Lung (tissue), 12 donors: ENCODE measurements around the gene BICDL2. TPM values are rescaled to one million over a fixed set of nuclear protein-coding genes. Genes with fewer than 3 reads are reported as not detected.

Experiments
- ATAC-seq: fragments of 200-7000 bp; cut with Tn5 transposase; one replicate; pipeline ENCODE4 v1.9.1; 2020; ENCODE audit warnings: moderate number of reproducible peaks; ENCODE audit not compliant: insufficient read depth, low FRiP score
- DNase-seq, 3 donors: peaks; one replicate each; pipeline ENCODE4 v3.0.0-alpha.2; 2013 to 2017
- H3K27ac ChIP-seq, 2 donors: one replicate each; pipeline ENCODE4 v1.5.1; 2013; ENCODE audit warnings: mild to moderate bottlenecking in 2 of 2, moderate library complexity in 2 of 2, control low read depth in 1 of 2, inconsistent platforms in 1 of 2, low read depth in 1 of 2, low read length in 1 of 2
- H3K27me3 ChIP-seq, 3 donors: one replicate each; pipeline ENCODE4 v1.5.1; 2013; ENCODE audit warnings: low read length in 2 of 3; ENCODE audit not compliant: control insufficient read depth in 3 of 3, insufficient read depth in 3 of 3
- H3K36me3 ChIP-seq, 4 donors: one replicate each; pipeline ENCODE4 v1.5.1; 2013; ENCODE audit warnings: low read length in 4 of 4, mild to moderate bottlenecking in 1 of 4, moderate library complexity in 1 of 4; ENCODE audit not compliant: control insufficient read depth in 4 of 4, insufficient read depth in 4 of 4
- H3K4me1 ChIP-seq, 5 donors: one replicate each; pipeline ENCODE4 v1.5.1; 2013; ENCODE audit warnings: low read length in 5 of 5, mild to moderate bottlenecking in 2 of 5, moderate library complexity in 1 of 5; ENCODE audit not compliant: control insufficient read depth in 5 of 5, insufficient read depth in 5 of 5
- H3K4me3 ChIP-seq: one replicate; pipeline ENCODE4 v1.5.1; 2013; ENCODE audit warnings: mild to moderate bottlenecking, control low read depth, moderate library complexity
- H3K9ac ChIP-seq, 2 donors: one replicate each; pipeline ENCODE4 v1.5.1; 2013; ENCODE audit warnings: low read length in 2 of 2, control low read depth in 1 of 2; ENCODE audit not compliant: insufficient read depth in 1 of 2
- H3K9me3 ChIP-seq, 4 donors: one replicate each; pipeline ENCODE4 v1.5.1; 2013; ENCODE audit warnings: low read length in 3 of 4, mild to moderate bottlenecking in 1 of 4, moderate library complexity in 1 of 4; ENCODE audit not compliant: control insufficient read depth in 4 of 4, insufficient read depth in 3 of 4
- WGBS, 2 donors: extraction: QIAGEN DNeasy Blood & Tissue Kit; methylation state at CpG; one replicate each; pipeline ENCODE4 v1.1.7; 2013; 5-methylcytosine and 5-hydroxymethylcytosine counted together
- polyA plus RNA-seq, 2 donors: library from polyadenylated mRNA; stranded (reverse); fragments of 200-250 nt; gene quantifications; one replicate each; pipeline ENCODE4 v1.2.1, GENCODE V29; 2013
- total RNA-seq, 2 donors: library from RNA; depleted of rRNA in 1 of 2; stranded (reverse); fragments of >200 nt in 1 of 2; gene quantifications; one replicate each; pipeline ENCODE4 v1.2.1, GENCODE V29; 2014 to 2021
- TF ChIP-seq, protein P1 (sequence below): IDR thresholded peaks from 2 replicates; pipeline ENCODE4 v1.5.1; 2012; ENCODE audit warnings: mild to moderate bottlenecking; ENCODE audit errors: control extremely low read depth, extremely low read depth
- donor health status: control.
- donor health status: control.
- donor health status: Bipolar disorder and iron deficiency.
- donor health status: healthy.
- donor health status: DM: yes; HTN: yes; CAD: no.

Gene BICDL2
- total and polyA plus RNA-seq, 4 donors: 12.7 to 24.4 (median 16.5) TPM

DNA sequence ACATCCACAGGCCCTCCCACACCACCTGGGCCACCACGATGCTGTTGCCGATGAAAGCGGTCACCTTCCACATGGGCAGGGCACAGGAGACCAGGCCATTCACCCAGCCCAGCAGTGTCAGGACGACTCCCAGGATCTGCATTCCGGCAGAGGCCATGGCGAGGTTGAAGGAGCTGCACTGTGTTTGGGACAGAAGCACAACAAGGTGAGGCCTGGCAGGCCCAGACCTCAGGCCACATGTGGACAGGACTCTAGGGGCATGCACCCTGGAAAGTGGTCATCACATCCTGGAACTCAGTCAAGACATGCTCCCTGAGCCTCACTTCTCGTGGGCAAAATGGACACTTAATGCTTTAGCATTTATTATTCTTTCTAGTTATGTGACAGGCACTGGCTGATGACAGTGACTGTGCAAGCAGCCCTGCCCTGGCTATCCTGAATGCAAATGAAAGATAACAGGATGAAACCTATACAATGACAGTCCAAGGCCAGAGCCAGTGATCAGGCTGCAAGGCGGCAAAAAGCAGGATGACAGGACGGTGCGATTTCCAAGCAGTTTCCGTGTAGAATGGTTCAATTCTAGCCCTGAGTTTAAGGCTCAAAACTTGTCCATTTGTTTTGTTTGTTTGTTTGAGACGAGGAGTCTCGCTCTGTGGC, 20.8 kb downstream of the BICDL2 start:
- Histone ChIP-seq H3K27me3 (peaks cover 0 to 29% (median 24%) of the 10 kb centered on the region in 3 donors), H3K27ac (no peak overlapping the region), H3K4me1 (peaks cover 0 to 47% (median 9%) of the 10 kb centered on the region in 5 donors), H3K36me3 (no peaks in the 10 kb centered on the region), H3K9ac (no peak overlapping the region), H3K9me3 (no peaks in the 10 kb centered on the region), H3K4me3 (no peak overlapping the region)
- no peak for ATAC-seq
- DNase-seq: no peak
- TF ChIP-seq, protein P1, sequence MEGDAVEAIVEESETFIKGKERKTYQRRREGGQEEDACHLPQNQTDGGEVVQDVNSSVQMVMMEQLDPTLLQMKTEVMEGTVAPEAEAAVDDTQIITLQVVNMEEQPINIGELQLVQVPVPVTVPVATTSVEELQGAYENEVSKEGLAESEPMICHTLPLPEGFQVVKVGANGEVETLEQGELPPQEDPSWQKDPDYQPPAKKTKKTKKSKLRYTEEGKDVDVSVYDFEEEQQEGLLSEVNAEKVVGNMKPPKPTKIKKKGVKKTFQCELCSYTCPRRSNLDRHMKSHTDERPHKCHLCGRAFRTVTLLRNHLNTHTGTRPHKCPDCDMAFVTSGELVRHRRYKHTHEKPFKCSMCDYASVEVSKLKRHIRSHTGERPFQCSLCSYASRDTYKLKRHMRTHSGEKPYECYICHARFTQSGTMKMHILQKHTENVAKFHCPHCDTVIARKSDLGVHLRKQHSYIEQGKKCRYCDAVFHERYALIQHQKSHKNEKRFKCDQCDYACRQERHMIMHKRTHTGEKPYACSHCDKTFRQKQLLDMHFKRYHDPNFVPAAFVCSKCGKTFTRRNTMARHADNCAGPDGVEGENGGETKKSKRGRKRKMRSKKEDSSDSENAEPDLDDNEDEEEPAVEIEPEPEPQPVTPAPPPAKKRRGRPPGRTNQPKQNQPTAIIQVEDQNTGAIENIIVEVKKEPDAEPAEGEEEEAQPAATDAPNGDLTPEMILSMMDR: no peak
- 82 to 92% methylated on average over 13 of the region's 13 CpGs for WGBS, 2 donors

DNA sequence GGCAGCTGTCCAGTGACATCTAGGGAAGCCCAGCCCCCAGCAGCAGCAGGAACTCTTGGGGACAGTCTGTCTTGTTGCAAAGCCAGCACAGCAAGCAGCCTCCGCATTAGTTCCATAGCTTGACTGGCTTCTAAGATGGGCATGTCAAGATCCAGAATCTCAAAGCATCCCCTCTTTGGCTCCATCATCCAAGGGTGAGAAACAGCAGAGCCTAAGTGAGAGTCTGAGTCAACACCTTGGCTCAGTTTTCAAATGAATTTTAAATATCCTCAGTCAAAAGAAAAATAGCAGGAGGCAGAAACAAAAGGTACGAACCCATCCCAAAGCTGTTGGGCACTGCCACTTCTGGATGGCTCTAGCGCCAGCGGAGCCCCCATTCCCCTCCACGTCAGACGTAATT, 21.8 kb downstream of the BICDL2 start:
- H3K27ac ChIP-seq: no peak overlapping the region
- TF ChIP-seq, protein P1: no peak
- H3K27me3 ChIP-seq: peaks cover 0 to 29% (median 27%) of the 10 kb centered on the region in 3 donors

GRCh38 chr16:3013998-3014690, 22.6 kb downstream of the BICDL2 start:
- Histone ChIP-seq H3K27me3 (peaks cover 0 to 29% (median 27%) of the 10 kb centered on the region in 3 donors), H3K4me3 (no peak overlapping the region), H3K27ac (no peak overlapping the region), H3K36me3 (no peaks in the 10 kb centered on the region), H3K4me1 (peaks cover 0 to 45% (median 5%) of the 10 kb centered on the region in 5 donors), H3K9ac (no peak overlapping the region), H3K9me3 (peaks cover 0 to 2% (median 0%) of the 10 kb centered on the region in 4 donors)
- no peak for ATAC-seq
- TF ChIP-seq, protein P1: no peak
- no peak for DNase-seq
- 63 to 71% methylated on average over 12 of the region's 12 CpGs for WGBS, 2 donors

More for the DNA sequence above, 21.8 kb downstream of the BICDL2 start:
- DNase-seq (peak in 1 of 3 donors; percentile 57), ATAC-seq (no peak)
- Histone ChIP-seq H3K9me3 (peaks cover 0 to 2% (median 0%) of the 10 kb centered on the region in 4 donors), H3K36me3 (no peaks in the 10 kb centered on the region), H3K4me1 (peaks cover 0 to 45% (median 8%) of the 10 kb centered on the region in 5 donors), H3K9ac (no peak overlapping the region), H3K4me3 (no peak overlapping the region)
- 86 to 89% methylated on average over 6 of the region's 6 CpGs for WGBS, 2 donors
